PC-9 (cell line): ENCODE measurements around the gene MCCD1.

ENCODE experiments used
- CTCF ChIP-seq: fragments of 200-600 bp; sonication (generic); conservative IDR thresholded peaks from 2 replicates; pipeline ENCODE4 v1.6.1; 2017; ENCODE audit warnings: mixed run types, antibody characterized with exemption, mild to moderate bottlenecking, moderate library complexity
- EZH2 ChIP-seq: fragments of 200-600 bp; sonication (generic); IDR thresholded peaks from 2 replicates; pipeline ENCODE4 v1.8.0; 2017; ENCODE audit warnings: antibody characterized with exemption, low read depth

- TF ChIP-seq CTCF, result no peak
- no peak for TF ChIP-seq EZH2
Measured at GRCh38 chr6:31525553-31525931, 3.2 kb upstream of the MCCD1 start.
